GM18498 (cell line): ENCODE data around the gene IKZF4.
"Not testable (repeated sequence)": the region's sequence is repeated elsewhere in the genome, so short reads cannot be mapped to it uniquely, and the experiment has no call there.

Experiments
- ATAC-seq: cut with Tn5 transposase; IDR thresholded peaks from one replicate; pipeline ENCODE4 v1.9.1; 2021; ENCODE audit warnings: mild to moderate bottlenecking, moderate library complexity; ENCODE audit not compliant: unreplicated experiment

IKZF4 gene

DNA sequence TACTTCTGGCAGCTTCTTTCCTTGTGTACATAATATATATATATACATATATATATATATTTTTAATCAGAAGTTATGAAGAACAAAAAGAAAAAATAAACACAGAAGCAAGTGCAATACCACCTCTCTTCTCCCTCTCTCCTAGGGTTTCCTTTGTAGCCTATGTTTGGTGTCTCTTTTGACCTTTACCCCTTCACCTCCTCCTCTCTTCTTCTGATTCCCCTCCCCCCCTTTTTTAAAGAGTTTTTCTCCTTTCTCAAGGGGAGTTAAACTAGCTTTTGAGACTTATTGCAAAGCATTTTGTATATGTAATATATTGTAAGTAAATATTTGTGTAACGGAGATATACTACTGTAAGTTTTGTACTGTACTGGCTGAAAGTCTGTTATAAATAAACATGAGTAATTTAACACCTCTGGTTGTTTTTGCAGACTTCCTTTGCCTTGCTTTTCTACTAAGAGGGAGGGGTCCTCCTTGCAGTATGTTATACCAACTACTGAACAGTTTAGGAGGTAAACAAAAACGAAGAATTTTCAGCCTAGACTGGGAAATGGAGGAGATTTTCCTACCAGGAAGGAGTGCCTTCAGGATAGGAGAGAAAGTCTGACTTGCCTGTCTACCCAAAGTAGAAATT is 17.3 kb downstream of the IKZF4 start:
- no peak for ATAC-seq

DNA sequence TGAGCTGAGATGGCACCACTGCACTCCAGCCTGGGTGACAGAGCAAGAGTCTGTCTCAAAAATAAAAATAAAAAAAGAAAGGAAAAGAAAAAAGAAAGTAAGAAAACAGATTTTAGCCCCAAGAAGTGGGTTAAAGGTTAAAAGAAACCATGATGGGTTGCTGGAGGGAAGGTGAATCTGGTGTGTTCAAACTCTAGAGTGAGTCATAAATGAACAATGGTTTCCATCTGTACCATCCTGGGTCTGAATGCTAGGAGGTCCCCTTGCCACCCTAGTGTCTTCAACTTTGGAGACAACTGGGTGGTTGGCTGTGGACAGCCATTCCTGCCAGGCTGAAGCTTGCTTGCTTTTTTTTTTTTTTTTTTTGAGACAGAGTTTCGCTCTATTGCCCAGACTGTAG is 19.3 kb downstream of the IKZF4 start:
- ATAC-seq = no peak

DNA sequence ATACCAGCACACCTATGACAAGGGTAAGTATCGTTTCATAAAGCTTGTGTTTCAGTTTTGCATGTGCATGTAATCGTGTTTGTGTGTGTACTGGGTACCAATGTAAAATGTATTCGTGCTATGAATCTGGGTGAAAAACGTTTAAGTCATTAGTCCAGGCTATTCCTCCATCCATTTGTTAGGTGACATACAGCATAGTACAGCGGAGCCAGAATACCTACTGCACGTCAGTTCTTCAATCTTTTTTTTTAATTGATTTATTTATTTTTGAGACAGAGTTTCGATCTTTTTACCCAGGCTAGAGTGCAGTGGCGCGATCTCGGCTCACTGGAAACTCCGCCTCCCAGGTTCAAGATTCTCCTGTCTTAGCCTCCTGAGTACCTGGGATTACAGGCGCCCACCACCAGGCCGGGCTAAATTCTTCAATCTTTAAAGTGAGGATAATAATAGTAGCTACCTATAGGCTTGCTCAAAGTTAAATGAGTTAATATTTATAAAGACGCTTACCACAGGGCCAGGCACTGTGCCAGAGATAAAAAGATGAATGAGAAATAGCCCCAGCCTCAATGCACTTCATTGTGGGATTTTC is 20.2 kb downstream of the IKZF4 start:
- ATAC-seq = peak; percentile 0

DNA sequence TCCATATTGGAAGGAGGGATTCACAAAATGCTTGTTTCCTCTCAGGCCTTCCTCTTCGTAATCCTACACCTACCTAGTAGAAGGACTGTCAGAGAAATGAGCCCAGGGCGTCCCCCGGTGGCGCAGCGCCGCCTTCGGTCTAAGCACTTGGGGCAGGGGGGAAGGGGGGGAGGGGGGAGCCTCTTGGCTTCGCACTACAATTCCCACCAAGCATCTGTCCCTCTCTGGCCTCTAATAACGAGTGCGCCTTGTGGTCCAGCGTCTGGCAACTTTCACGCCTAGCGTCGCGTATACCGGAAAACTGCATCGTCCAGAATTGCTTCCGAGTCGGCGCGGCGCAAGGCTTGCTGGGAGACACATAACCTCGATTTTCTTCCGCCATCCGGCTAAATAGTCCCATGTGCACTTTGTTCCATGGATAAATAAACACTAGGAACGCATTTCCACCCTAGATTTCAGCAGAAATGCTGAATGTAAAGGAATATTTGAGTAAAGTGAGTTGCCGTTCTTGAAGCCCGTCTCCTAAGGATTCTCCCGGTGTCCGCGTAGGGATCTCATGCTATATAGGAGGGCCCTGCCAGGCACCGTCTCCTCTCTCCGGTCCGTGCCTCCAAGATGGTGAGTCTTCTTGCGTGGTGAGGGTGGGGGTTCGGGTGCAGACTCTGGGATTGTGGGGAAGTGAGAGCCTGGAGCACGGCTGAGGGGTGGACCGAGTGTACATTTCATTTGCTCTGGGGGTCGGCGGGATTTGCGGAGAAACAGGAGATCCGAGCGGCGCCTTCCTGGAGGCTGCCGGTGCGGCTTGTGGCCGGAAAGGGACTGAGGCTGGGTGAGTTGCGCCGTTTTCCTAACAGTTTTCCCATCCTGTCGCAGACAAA is 20.9 kb downstream of the IKZF4 start, which contains the start of gene RPS26:
RPS26 (plus strand) TSS at position 367 of the 878 bp plus-strand sequence; CDS start at position 616, 249 bp downstream.
- peak; percentile 93 for ATAC-seq

DNA sequence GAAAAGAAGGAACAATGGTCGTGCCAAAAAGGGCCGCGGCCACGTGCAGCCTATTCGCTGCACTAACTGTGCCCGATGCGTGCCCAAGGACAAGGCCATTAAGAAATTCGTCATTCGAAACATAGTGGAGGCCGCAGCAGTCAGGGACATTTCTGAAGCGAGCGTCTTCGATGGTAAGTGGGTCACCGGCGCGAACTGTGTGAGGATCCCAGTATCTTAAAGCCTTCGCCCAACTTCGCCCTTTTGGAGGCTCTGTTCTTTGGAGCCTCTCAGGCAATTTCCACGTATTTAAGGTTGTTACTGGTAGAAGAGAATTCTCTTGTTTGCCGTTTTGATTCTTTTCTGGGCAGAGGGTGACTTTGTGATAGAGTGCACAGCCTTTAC is 21.6 kb downstream of the IKZF4 start:
- ATAC-seq = not testable (repeated sequence)

DNA sequence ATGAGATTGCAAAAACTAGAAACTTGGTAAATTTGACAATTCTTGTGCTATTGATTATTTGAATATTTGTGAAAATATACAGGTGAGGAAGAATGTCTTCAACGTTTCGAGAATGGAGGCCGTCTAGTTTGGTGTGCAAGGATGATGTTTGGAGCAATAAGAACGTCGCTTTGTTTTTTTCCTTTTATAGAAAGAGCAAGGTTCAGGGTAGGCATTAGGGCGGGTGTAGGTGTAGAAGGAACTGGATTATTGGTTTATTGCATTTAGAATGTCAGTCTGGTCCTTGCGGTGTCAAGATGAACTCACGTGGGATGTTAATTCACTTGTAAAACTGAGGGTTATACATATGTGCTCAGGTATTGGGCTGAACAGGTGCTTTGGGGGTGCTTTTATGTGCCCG is 22.0 kb downstream of the IKZF4 start:
- ATAC-seq = no peak

DNA sequence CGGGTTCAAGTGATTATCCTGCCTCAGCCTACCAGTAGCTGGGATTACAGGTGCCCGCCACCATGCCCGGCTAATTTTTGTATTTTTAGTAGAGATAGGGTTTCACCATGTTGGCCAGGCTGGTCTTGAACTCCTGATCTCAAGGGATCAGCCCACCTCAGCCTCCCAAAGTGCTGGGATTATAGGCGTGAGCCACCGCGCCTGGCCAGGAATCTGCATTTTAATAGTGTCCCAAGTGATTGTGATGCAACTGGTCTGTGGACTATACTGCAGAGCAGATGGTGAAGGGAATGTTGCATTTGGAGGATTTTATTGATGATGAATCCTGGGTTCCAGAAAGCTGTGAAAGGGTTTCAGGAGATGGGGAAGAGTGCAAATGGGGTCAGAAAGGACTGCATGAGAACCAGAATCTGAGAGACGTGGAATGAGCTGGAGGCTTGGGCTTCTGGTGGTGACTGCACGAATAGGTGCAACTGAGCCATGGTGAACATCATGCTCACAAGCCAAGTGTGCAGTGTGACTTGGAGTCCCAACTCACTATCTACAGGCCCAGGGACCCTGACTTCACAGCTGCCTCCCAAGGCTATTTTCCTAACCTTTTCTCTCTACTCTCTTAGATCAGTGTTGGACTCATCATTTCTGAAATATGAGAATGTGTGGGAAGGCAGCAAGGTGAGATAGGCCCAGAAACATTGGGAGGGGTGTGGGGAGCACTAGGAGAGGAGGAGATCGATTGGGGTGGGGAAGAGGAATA is 25.4 kb downstream of the IKZF4 start:
- no peak for ATAC-seq

DNA sequence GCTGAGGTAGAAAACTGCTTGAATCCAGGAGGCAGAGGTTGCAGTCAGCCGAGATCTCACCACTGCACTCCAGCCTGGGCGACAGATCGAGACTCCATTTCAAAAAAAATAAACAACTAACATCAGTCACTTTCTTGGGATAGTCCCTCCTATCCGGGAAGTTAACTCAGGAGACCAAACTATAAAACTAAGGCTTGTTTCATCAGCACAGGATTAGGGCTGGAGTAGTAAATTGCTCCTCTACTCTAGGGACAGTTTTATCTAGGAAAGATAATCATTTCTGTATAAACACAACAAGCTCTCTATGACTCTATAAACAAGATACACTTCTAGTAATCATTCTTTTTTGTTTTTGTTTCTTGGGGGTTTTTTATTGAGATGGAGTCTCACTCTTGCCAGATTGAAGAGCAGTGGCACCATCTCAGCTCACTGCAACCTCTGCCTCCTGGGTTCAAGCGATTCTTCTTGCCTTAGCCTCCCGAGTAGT is 32.6 kb downstream of the IKZF4 start:
- ATAC-seq = no peak

DNA sequence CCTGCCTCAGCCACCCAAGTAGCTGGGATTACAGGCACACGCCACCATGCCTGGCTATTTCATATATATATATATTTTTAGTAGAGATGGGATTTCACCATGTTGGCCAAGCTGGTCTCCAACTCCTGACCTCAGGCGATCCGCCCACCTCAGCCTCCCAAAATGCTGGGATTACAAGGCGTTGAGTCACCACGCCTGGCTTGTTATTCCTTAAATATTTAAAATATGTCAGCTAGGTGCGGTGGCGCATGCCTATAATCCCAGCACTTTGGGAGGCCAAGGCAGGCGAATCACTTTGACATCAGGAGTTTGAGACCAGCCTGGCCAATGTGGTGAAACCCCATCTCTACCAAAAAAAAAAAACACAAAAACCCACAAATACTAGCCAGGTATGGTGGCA is 39.1 kb downstream of the IKZF4 start:
- not testable (repeated sequence) for ATAC-seq

DNA sequence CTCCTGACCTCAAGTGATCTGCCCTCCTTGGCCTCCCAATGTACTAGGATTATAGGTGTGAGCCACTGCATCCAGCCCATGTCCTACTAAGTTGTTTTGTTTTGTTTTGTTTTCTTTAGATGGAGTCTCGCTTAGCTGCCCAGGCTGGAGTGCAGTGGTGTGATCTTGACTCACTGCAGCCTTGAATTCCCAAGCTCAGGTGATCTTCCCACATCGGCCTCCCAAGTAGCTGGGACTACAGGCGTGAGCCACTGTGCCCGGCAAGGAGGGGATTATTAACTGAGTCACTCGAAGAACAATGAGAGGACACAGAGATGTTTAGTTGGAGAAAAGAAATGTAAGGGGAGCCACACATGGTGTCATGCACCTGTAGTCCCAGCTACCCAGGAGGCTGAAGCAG is 41.1 kb downstream of the IKZF4 start:
- no peak for ATAC-seq

DNA sequence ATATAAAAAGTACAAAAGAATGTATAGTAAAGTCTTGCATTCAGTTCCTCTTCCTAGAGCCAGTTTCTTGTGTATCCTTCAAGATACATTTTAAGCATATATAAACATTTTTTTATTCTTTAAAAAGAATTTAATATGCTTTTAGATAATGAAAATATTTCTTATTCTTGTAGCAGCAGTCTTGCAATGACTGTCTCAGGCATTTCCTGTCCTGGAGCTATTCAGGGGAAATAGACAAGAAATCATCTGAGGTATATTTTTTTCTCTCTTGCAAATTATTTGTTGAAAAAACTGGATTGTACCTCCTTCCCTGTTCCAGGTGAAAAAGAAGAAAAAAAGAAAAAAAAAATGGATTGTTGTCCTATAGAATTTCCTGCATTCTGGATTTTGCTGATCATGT is 42.2 kb downstream of the IKZF4 start:
- no peak for ATAC-seq

DNA sequence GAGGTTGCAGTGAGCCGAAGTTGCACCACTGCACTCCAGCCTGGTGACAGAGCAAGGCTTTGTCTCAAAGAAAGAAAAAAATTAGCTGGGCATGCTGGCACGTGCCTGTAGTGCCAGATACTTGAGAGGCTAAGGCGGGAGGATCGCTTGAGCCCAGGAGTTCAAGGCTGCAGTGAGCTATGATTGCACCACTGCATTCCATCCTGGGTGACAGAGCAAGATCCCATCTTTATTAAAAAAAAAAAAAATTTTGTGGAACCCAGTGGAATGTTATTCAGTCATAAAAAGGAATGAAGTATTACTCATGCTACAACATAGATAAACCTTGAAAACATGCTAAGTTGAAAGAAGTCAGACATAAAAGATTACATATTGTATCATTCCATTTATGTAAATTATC is 50.8 kb downstream of the IKZF4 start:
- ATAC-seq = no peak

DNA sequence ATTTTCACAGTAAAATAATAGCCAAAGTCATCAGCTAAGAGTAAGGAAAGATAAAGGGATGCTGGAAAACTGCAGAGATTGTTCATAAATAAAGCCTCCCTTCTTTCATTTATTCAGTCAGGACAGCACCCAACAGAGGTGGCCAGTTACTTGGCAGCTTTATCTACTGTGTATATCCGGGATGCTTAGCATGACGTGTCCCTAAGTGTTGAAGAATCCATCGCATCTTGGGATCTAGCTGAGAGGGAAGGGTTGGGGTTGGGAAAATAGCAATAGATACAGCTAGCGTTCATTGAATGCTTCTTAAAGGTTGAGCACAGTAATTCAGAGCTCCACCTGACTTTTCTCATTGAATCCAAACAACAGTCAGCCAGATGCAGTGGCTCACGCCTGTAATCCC is 53.6 kb downstream of the IKZF4 start:
- no peak for ATAC-seq

DNA sequence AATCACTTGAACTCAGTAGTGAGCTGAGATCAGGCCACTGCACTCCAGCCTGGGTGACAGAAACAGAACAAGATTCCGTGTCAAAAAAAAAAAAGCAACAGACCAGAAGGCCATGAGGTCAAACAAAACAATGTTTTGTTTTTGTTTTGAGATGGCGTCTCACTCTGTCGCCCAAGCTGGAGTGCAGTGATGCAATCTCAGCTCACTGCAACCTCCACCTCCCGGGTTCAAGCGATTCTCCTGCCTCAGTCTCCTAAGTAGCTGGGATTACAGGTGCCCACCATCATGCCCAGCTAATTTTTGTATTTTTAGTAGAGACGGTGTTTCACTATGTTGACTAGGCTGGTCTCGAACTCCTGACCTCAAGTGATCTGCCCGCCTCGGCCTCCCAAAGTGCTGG is 57.1 kb downstream of the IKZF4 start:
- ATAC-seq = not testable (repeated sequence)

DNA sequence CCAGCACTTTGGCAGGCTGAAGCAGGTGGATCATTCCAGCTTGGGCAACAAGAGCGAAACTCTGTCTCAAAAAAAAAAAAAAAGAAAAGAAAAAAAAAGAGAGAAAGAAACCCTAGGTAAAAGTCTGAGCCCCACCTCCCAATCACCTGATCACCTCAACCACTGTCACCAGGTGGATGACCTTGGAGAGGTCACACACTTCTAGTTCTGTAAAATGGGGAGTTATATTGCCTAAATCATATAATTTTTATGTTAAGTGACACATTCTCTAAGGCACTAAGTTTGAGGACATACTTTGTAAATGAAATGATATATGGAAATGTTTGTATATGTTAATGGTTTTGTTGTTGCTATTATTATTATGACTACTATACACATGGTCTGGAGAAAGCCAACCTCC is 57.6 kb downstream of the IKZF4 start:
- ATAC-seq = no peak

DNA sequence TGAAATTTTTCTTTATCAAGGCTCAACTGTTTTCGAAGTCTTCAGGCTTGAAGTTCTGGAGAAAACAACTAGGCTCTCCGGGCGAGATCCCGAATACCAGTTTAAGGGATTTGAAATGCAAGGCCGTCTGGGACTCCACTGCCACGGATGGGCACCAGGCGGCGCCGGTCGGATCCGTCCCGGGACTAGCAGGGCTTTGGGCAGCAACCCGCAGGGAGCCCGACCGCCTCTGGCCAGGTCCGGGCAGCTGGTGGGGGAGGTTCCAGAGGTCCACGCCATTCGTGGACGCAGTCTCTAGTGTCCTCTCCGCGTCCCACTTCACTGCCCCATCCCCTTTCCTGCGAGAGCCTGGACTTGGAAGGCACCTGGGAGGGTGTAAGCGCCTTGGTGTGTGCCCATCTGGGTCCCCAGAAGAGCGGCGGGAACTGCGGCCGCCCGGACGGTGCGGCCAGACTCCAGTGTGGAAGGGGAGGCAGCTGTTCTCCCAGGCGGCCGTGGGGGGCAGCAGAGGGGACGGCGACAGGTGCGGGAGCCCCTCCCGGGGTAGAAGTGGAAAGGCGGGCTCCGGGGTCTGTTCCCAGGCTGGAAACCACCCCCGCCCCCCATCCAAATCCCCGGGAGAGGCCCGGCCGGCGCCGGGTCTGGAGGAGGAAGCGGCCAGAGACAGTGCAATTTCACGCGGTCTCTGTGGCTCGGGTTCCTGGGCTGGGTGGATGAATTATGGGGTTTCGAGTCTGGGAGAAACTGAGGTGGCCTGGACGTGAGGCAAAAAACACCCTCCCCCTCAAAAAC is 58.3 kb downstream of the IKZF4 start:
- ATAC-seq = peak; percentile 72

DNA sequence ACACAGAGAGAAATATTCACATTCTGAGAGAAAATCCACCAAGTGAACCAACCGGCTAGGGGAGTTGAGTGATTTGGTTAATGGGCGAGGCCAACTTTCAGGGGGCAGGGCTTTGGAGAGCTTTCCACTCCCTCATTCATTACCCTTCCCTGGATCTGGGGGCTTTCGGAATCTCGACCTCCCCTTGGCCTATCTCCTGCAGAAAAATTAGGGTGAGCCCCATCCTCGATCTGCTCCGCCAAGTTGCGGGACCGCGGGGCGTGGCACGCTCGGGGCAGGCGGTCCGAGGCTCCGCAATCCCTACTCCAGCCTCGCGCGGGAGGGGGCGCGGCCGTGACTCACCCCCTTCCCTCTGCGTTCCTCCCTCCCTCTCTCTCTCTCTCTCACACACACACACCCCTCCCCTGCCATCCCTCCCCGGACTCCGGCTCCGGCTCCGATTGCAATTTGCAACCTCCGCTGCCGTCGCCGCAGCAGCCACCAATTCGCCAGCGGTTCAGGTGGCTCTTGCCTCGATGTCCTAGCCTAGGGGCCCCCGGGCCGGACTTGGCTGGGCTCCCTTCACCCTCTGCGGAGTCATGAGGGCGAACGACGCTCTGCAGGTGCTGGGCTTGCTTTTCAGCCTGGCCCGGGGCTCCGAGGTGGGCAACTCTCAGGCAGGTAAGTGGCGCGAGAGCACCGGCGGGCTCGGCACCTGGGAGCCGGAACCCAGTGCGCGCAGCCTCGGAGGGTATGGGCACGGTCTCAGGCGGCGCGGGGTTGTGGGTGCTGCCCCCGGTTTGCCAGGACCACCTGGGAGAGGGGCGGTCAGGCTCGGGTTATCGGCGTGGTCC is 59.1 kb downstream of the IKZF4 start, which contains the start of gene ERBB3:
ERBB3 (plus strand) TSS at position 443 of the 833 bp plus-strand sequence; CDS start at position 579, 136 bp downstream.
- peak; percentile 43 for ATAC-seq

DNA sequence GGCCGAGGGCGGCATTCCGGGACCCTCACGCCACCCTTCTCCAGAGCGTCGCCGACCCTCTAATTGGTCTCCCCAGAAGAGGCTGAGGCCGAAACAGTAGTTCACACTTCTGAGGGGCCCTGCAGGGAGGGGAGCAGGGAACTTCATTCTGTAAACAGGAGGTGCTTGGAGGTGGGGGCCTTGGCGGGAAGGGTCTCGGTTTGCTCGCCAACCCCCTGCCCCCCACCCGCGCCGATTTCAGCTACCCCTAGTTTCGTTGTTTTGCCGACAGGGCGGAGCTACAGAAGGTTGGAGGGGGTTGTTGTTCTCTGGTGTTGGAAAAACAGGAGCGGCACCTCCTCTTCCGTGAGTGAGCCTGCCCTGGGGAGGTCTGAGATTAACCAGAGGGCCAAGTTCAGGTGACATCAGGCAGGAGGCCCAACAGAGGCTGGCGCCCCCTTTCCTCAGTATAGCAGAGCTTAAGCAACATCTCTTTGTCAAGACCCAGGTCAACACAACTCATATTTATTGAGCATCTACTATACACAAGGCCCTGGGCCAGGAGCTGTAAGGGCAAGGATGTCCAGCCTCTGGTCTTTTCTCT is 59.8 kb downstream of the IKZF4 start:
- no peak for ATAC-seq
